ENCODE data around the gene ADGRL4. TPM values are rescaled to one million over a fixed set of nuclear protein-coding genes. Genes with fewer than 3 reads are reported as not detected.
A peak's percentile ranks its signal among the peaks of the same experiment; 100 is the strongest.

ADGRL4 gene
- 1 to 10 TPM; 1.4 to 5.2 TPM for total RNA-seq

DNA sequence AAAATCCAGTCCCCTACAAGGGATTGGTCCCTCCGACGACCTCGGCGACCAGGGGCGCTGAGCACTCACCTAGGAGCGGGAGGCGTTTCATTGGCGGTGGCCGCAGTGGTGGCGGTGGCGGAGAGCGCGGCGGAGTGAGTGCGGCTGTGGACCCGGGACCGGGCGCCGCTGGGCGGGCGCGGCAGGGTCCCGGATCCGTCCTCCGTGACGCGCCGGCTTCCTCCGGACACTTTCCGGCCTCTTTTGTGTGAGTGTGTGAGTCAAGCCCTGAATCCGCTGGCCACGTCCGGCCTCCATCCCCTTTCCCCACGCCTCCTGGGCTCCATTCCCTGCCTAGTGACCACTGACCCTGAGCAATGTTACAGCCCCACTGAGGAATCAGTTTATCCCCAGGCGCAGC, at the start of gene ADGRL4:
ADGRL4 (minus strand) TSS at position 167 of the 400 bp plus-strand sequence; CDS start at position 91, 76 bp downstream.
- H3K9me3 ChIP-seq, result no peaks in the 10 kb centered on the region
- H3K27ac ChIP-seq, result no peak within 1 kb of the TSS
- no peak within 1 kb of the TSS for H3K4me3 ChIP-seq
- no peak for DNase-seq
- H3K4me1 ChIP-seq, result no peaks in the 10 kb centered on the region
- H3K9ac ChIP-seq (ENCODE audit: low read depth in 2 of 2, low read length in 2 of 2), result no peak within 1 kb of the TSS
- intact Hi-C loops (cut with DNase I), result no loop called here
- no peaks in the 10 kb centered on the region for H3K27me3 ChIP-seq
- H3K36me3 ChIP-seq, result no peaks in the 10 kb centered on the region
- TF ChIP-seq, protein P1, sequence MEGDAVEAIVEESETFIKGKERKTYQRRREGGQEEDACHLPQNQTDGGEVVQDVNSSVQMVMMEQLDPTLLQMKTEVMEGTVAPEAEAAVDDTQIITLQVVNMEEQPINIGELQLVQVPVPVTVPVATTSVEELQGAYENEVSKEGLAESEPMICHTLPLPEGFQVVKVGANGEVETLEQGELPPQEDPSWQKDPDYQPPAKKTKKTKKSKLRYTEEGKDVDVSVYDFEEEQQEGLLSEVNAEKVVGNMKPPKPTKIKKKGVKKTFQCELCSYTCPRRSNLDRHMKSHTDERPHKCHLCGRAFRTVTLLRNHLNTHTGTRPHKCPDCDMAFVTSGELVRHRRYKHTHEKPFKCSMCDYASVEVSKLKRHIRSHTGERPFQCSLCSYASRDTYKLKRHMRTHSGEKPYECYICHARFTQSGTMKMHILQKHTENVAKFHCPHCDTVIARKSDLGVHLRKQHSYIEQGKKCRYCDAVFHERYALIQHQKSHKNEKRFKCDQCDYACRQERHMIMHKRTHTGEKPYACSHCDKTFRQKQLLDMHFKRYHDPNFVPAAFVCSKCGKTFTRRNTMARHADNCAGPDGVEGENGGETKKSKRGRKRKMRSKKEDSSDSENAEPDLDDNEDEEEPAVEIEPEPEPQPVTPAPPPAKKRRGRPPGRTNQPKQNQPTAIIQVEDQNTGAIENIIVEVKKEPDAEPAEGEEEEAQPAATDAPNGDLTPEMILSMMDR (IDR thresholded peaks at IDR 0.05), result no peak

DNA sequence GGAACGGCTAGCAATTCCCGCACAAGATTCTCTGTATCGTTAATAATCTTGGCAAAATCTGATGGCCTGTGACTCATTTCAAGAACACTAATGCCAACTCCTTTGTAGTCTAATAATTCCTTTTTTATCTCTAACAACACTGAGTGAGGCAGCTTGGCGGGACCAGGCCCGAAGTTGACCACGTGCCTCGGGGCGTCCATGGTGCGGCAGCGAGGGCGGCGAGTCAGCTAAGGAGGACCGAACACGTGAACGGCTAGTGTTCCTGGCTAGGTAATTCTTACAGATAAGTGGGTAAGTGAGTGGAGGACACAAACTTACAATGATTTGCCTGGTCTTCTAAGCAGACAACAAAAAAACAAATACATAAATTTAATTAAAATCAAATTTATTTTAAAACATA, 49.3 kb upstream of the ADGRL4 start:
- Histone ChIP-seq H3K4me3 (no peak overlapping the region), H3K4me1 (no peaks in the 10 kb centered on the region), H3K27ac (no peak overlapping the region), H3K9me3 (no peaks in the 10 kb centered on the region), H3K36me3 (no peaks in the 10 kb centered on the region), H3K27me3 (no peaks in the 10 kb centered on the region), H3K9ac (ENCODE audit: low read depth in 2 of 2, low read length in 2 of 2) (no peak overlapping the region)
- TF ChIP-seq, protein P1 (IDR thresholded peaks at IDR 0.05), result no peak
- DNase-seq, result no peak
- intact Hi-C loops (cut with DNase I), result no loop called here

DNA sequence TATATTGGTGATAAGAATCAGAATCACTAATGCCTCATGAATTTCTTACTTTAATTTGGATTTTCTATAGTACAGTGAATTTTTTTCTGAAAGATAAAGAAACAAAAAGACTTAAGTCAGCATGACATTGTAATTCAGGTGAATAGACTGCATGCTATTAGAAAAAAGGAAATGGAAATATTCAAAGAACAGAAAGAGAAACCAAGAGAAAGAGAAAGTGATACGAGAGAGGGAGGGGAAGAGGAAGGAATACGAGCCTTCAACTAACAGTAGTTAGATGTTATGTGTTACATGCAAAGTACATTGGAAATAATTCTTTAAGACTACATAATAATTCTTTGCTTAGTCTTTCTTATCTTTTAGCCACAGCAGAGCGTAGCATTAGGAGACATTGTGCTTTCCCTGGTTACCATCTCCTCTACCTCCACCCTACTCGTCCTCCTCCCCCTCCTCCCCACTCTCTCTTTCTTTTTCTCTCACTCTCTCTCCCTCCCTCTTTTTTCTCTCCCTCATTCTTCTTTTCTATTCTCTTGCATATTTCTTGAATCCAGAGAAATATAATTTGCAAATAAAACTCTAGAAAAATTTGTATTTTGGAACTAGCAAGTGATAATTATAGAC, 46.4 kb upstream of the ADGRL4 start:
- no peaks in the 10 kb centered on the region for H3K9me3 ChIP-seq
- no peak for DNase-seq
- H3K4me3 ChIP-seq, result peak overlapping the region; percentile 7

DNA sequence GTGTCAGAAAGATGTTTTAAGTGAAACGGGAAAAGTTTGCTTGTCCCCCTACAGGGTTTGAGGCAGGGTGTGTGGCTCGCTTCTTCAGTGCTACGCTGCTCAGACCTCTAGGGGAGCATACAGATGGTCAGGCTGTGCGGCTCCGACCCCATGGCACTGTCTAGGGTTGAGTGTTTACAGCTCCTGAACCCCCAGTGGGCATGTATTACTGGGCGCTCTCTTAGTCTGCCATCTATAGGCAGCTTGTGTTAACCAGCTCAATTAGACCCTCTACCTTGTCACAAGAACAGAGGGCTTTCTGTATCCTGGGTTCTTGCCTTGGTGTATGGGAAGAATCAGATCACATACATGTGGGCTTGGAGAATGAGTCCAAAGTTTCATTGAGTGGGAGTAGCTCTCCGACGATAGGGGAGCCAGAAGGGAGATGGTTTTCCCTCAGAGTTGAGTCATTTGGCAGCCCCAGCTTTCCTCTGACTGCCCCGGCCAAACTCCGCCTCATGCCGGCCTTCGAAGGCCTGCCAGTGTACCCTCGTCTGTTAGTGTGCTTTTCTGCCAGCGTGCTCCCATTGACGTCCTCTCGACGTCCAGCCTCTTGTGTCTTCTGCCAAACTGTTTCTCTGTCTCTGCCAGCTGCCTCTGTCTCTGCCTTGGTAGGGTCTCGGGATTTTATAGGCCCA, 38.6 kb upstream of the ADGRL4 start:
- DNase-seq, result no peak
- Histone ChIP-seq H3K4me1 (no peaks in the 10 kb centered on the region), H3K9me3 (no peaks in the 10 kb centered on the region), H3K4me3 (no peak overlapping the region), H3K9ac (ENCODE audit: low read depth in 2 of 2, low read length in 2 of 2) (no peak overlapping the region), H3K36me3 (no peaks in the 10 kb centered on the region), H3K27ac (no peak overlapping the region), H3K27me3 (no peaks in the 10 kb centered on the region)
- TF ChIP-seq, protein P1 (IDR thresholded peaks at IDR 0.05), result no peak
- intact Hi-C loops (cut with DNase I), result no loop called here

More for the DNA sequence above, 46.4 kb upstream of the ADGRL4 start:
- H3K4me1 ChIP-seq, result no peaks in the 10 kb centered on the region
- no peak overlapping the region for H3K27ac ChIP-seq
- H3K36me3 ChIP-seq, result no peaks in the 10 kb centered on the region
- H3K9ac ChIP-seq (ENCODE audit: low read depth in 2 of 2, low read length in 2 of 2), result no peak overlapping the region
- H3K27me3 ChIP-seq, result no peaks in the 10 kb centered on the region
- TF ChIP-seq, protein P1 (IDR thresholded peaks at IDR 0.05), result no peak
- intact Hi-C loops (cut with DNase I), result no loop called here

DNA sequence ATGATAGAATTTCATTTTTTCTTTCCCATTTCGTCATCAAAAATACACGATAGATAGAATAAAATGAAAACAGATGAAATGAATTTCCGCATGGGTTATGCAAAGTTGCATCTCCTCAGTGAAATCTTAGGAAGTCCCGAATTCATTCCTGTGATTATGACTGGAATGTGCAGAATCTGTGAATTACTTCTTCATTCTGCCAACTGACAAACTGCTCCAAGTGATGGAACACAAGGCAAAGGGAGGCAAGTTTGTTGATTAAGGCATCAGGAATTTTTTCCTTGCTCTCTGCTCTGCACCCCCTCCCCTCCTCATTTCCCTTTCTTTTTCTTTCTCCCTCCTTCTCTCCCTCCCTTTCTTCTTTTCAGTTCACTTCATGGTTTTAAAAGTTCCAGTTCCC, 37.0 kb upstream of the ADGRL4 start:
- Histone ChIP-seq H3K27me3 (no peaks in the 10 kb centered on the region), H3K9me3 (no peaks in the 10 kb centered on the region), H3K27ac (no peak overlapping the region), H3K4me3 (no peak overlapping the region), H3K9ac (ENCODE audit: low read depth in 2 of 2, low read length in 2 of 2) (no peak overlapping the region), H3K4me1 (no peaks in the 10 kb centered on the region), H3K36me3 (no peaks in the 10 kb centered on the region)
- TF ChIP-seq, protein P1 (IDR thresholded peaks at IDR 0.05), result no peak
- no peak for DNase-seq
- intact Hi-C loops (cut with DNase I), result no loop called here
